ENCODE data around the gene PRPSAP1. TPM values are rescaled to one million over a fixed set of nuclear protein-coding genes. Genes with fewer than 3 reads are reported as not detected.

The PRPSAP1 gene
- total RNA-seq, 1 donor from 2014 or later: 16.1 TPM

- H3K27ac ChIP-seq: no peak overlapping the region
- peaks cover 0 to 3% of the 10 kb centered on the region in 2 donors for H3K4me1 ChIP-seq
- intact Hi-C loops (cut with DNase I): loop anchor here (1.0 to 10.0 kb wide), 3 partner anchors 38 to 375 kb away; partner anchors contain the start of genes MRPL38 and RNF157
- TF ChIP-seq CTCF (IDR thresholded peaks at IDR 0.05): no peak
- no peak overlapping the region for H3K4me3 ChIP-seq
- no peaks in the 10 kb centered on the region for H3K9me3 ChIP-seq
- no peaks in the 10 kb centered on the region for H3K27me3 ChIP-seq
- no peak for DNase-seq (ENCODE audit: low spot score in 2 of 2)
- no peaks in the 10 kb centered on the region for H3K36me3 ChIP-seq
Measured at GRCh38 chr17:76279742-76280287, 73.9 kb downstream of the PRPSAP1 start.

GRCh38 chr17:76278952-76279741 is 74.6 kb downstream of the PRPSAP1 start:
- no peaks in the 10 kb centered on the region for H3K27me3 ChIP-seq
- peak; percentile 86 to 98 (median 93) for TF ChIP-seq CTCF (IDR thresholded peaks at IDR 0.05)
- peak; percentile 47 to 92 for DNase-seq (ENCODE audit: low spot score in 2 of 2)
- H3K36me3 ChIP-seq: no peaks in the 10 kb centered on the region
- H3K9me3 ChIP-seq: no peaks in the 10 kb centered on the region
- H3K4me3 ChIP-seq: no peak overlapping the region
- H3K27ac ChIP-seq: no peak overlapping the region
- intact Hi-C loops (cut with DNase I): loop anchor here (1.0 to 10.0 kb wide), 3 partner anchors 37 to 374 kb away; partner anchors contain the start of genes MRPL38 and RNF157
- peaks cover 0 to 3% of the 10 kb centered on the region in 2 donors for H3K4me1 ChIP-seq

GRCh38 chr17:76278268-76278908 is 75.3 kb downstream of the PRPSAP1 start:
- Histone ChIP-seq H3K4me3 (no peak overlapping the region), H3K27ac (no peak overlapping the region), H3K27me3 (no peaks in the 10 kb centered on the region), H3K4me1 (peaks cover 0 to 3% of the 10 kb centered on the region in 2 donors), H3K9me3 (no peaks in the 10 kb centered on the region), H3K36me3 (no peaks in the 10 kb centered on the region)
- no peak for TF ChIP-seq CTCF (IDR thresholded peaks at IDR 0.05)
- intact Hi-C loops (cut with DNase I): loop anchor here (5.0 to 10.0 kb wide), 2 partner anchors 36 to 374 kb away; partner anchors contain the start of genes MRPL38 and RNF157
- no peak for DNase-seq (ENCODE audit: low spot score in 2 of 2)

- no peak overlapping the region for H3K27ac ChIP-seq
- intact Hi-C loops (cut with DNase I): loop anchor here (5.0 to 10.0 kb wide), 2 partner anchors 35 to 373 kb away; partner anchors contain the start of genes MRPL38 and RNF157
- no peaks in the 10 kb centered on the region for H3K36me3 ChIP-seq
- no peak for DNase-seq (ENCODE audit: low spot score in 2 of 2)
- peaks cover 0 to 4% of the 10 kb centered on the region in 2 donors for H3K4me1 ChIP-seq
- no peak for TF ChIP-seq CTCF (IDR thresholded peaks at IDR 0.05)
- no peaks in the 10 kb centered on the region for H3K27me3 ChIP-seq
- no peaks in the 10 kb centered on the region for H3K9me3 ChIP-seq
- no peak overlapping the region for H3K4me3 ChIP-seq
Measured at GRCh38 chr17:76277300-76278267, 76.1 kb downstream of the PRPSAP1 start.

All from ascending aorta (tissue), 2 donors.